T-helper 2 cell treated with Interferon-gamma antibody and Interleukin-4, amounts not matched to agents 100 ng/mL and 5 ng/mL, for 36 hours (primary cell): ENCODE results near the gene MTHFD1L. TPM values are rescaled to one million over a fixed set of nuclear protein-coding genes. Genes with fewer than 3 reads are reported as not detected.

ENCODE experiments used
- intact Hi-C: fragments of 100-400 bp; cut with micrococcal nuclease; formaldehyde crosslinking; loops from one replicate; pipeline ENCODE4 v1.15.1; 2023
- total RNA-seq: library from RNA; stranded (reverse); gene quantifications from 2 replicates; pipeline ENCODE4 v1.2.3, GENCODE V29; 2022

The MTHFD1L gene
- total RNA-seq, 1 donor from 2014 or later, result 41.5 TPM

DNA sequence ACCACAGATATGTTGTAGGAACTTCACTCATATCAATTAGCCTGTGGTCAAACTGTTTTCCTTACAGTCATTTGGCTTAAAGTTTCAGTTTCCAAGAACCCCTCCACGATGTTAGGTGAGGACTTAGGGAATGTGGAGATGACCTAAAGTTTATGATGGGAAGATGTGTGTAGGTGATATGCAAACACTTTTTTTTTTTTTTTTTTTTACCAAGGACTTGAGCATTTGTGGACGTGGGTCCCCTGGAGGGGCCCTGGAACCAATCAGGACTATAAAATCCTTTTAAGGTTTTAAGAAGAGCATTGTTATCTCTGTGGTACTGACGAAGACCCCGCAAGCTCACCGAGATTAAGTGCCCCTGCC is 478 bp upstream of the MTHFD1L start:
- intact Hi-C loops, result loop anchor here (5.0 to 10.0 kb wide), 2 partner anchors 860 to 1437 kb away; no protein-coding TSS in a partner anchor

DNA sequence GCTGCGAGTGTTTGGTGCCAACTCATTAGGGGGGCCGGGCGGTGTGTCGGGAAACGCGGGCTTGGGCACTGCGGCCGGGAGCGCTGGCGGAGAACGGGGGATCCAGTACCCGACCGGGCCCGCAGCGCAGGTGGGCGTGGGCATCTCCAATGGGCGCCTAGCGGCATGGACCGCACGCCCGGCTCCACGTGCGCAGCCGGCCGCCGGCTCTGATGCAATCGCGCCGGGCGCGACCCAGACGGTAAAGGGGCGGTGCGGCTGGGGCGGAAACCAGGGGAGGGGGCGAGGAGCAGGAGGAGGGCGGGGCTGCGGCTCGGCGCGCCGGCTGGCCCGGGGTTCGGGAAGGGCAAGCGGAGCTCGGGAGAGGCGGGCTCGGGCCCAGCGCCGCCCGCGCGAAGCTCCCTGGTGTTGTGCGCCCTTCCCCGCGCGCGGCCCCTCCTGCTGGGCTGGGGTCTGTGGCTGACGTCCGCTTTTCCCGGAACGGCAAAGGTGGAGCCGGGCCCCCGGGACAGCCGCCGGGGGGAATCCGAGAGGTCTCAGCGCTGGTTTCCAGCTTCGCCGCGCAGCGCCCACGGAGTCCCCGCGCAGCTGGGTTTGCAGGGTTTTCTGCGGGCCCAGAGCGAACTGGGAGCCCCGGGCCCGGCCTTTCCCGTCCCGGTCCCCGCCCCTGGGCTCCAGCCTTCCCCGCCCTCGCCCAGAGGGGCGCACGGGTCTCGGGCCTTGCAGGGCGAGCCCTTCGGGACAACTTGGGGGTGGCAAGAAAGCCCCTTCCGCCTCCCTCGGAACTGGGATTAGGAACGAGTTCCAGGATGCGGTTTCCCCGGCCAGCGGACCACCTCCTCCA is 867 bp downstream of the MTHFD1L start:
- intact Hi-C loops, result loop anchor here (1.0 to 10.0 kb wide), 4 partner anchors 524 to 1436 kb away; partner anchors contain the start of gene RMND1

DNA sequence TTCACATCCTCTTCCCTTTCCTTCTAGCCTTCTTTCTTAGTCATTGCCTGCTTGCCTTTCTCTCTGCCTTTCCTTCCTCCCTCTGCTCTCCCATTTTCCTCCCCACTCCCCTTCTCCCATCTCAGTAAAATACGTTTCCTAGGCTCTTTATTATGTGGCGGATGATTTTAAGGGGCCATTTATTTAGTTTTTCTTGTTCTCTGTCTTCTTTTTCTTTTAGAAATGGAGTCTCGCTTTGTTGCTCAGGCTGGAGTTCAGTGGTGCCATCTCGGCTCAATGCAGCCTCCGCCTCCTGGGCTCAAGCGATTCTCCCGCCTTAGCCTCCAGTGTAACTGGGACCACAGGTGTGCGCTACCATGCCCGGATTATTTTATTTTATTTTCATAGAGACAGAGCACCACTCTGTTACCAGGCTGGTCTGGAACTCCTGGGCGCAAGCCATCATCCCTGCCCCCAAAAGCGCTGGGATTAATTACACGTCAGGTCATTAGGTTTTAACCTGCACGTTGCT is 1.5 kb downstream of the MTHFD1L start:
- intact Hi-C loops, result loop anchor here (1.0 to 10.0 kb wide), 4 partner anchors 523 to 1435 kb away; partner anchors contain the start of gene RMND1

DNA sequence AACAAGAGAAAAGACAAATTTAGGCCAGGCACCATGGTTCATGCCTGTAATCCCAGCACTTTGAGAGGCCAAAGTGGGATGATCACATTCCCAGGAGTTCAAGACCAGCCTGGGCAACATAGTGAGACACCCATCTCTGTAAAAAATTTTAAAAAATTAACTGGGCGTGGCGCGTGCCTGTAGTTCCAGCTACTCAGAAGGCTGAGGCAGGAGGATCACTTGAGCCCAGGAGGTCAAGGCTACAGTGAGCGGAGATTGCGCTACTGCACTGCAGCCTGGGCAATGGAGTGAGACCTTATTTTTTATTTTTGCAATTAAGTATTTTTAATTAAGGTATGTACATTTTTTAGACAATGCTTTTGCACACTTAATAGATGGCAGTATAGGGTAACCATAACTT is 3.3 kb downstream of the MTHFD1L start:
- intact Hi-C loops, result loop anchor here (5.0 to 10.0 kb wide), 2 partner anchors 864 to 1434 kb away; no protein-coding TSS in a partner anchor

DNA sequence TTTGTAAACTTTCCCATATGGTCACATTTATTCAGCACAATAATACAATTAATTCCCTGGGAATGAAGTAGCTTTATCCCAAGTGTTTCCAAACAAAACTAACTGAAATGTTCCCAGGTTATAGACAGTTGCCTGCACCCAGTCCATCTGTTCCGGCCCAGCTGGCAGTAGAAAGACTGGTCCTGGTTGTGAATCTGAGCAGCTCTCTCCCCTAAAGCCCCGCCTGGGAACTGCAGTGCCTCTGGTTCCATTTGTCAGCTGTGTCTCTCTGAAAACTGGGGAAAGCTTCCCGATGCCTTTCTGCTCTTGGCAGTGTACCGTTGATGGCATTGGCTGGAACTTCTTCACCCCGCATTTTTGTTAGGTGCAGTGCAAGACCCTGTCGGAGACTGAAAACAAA is 8.7 kb downstream of the MTHFD1L start:
- intact Hi-C loops, result no loop called here

DNA sequence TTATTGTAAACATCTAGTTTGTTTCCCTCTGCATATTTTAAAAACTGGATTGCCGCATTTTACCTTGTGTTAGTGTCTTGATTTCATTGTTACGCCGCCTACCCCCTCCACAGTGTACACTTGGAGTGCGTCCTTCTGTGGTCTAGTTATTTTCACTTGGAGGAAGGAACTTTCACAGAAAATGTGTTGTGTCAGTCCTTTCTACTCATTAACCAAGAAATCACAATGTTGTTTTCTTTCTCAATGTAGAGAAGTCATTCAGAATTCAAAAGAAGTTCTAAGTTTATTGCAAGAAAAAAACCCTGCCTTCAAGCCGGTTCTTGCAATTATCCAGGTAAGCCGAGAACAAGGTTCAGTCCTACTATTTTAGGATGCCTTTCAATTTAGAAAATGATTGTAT is 10.3 kb downstream of the MTHFD1L start:
- intact Hi-C loops, result no loop called here

GRCh38 chr6:150876598-150876997 is 11.1 kb downstream of the MTHFD1L start:
- intact Hi-C loops, result no loop called here

DNA sequence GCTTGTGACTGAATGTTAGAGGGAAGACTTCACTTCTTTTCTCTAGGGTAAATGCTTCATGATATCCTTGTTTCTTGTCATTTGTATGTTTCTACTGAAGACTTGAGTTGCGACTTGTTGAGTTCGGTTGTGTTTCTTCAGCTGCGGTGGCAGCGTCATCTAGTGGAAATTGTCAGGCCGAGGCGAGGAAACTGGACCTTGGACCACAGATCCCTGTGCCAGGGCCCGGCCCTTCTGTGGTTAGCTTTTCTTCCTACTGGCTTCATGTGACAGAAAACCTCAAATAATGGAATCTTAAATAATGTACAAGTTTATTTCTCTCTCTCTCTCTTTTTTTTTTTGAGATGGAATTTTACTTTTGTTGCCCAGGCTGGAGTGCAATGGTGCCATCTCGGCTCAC is 12.4 kb downstream of the MTHFD1L start:
- intact Hi-C loops, result no loop called here

DNA sequence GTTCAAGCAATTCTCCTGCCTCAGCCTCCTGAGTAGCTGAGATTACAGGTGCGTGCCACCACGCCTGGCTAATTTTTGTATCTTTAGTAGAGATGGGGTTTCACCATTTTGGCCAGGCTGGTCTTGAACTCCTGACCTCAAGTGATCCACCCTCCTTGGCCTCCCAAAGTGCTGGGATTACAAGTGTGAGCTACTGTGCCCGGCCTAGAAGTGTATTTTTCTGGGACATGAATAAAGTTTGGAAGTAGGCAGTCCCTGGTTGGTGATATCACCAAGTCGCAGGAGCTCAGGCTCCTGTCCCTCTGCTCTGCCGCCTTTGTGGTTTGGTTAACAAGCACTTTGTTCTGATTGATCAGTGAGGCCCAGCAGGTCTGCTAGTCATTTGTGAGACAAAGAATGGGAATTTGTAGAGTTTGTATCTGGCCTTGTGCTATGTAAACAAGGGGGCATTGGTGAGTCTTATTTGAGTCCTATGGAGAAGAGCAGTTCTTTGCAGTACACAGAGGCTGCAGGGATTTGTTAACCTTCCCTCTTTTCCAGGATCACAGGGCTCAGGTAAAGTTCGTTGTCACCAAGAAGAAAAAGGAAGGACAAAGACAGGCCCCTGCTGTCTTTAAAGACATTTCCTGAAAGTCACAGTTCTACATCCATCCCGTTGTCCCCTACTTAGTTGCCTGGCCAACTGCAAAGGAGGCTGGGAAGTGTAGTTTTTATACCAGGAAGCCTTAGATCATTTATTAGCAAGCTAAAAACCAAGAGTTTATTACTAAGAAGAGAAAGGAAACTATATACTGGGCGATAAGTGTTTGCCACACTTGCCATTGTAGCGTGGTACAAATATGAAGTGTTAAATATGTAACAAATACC is 13.1 kb downstream of the MTHFD1L start:
- intact Hi-C loops, result no loop called here

GRCh38 chr6:150880336-150880735 is 14.8 kb downstream of the MTHFD1L start:
- intact Hi-C loops, result no loop called here

GRCh38 chr6:150881911-150882481 is 16.5 kb downstream of the MTHFD1L start:
- intact Hi-C loops, result no loop called here

GRCh38 chr6:150883521-150883920 is 18.0 kb downstream of the MTHFD1L start:
- intact Hi-C loops, result no loop called here

DNA sequence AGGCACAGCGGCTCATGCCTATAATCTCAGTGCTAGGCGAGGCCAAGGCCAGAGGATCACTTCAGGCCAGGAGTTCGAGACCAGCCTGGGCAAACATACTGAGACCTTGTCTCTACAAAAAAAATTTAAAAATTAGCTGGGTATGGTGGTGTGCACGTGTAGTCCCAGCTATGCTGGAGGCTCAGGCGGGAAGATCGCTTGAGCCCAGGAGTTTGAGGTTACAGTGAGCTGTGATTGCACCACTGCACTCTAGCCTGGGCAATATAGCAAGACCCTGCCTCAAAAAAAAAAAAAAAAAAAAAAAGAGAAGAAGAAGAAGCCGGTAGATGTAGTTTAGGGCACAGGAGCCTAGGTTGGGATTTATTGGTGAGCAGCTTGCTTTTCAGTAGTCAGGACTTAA is 20.7 kb downstream of the MTHFD1L start:
- intact Hi-C loops, result no loop called here

DNA sequence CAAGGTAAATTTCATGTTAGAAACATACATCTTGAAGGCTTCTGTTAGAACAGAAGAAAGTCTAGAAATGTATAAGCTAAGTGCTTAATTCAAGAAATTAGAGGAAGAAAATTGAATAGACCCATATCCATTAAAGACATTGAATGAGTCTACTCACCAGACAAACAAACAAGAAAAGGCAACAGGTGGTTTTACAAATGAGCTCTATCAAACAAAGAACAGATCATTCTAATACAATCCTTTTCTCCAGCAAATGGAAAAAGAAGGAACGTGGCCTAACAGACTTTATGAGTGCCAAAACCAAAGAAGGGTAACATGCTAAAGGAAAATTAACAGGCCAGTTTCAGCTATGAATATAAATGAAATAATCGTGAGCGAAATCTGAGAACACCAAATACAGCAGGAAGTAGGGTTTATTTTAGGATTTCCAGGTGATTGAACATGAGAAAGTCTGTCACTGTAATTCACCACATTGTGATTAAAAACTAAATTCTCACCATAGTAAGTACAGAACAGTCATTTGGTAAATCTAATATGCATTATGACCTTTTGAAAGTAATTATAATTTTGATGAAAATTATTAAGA is 22.6 kb downstream of the MTHFD1L start:
- intact Hi-C loops, result no loop called here

- intact Hi-C loops, result loop anchor here (5.0 kb wide), 1 partner anchor 587 kb away; no protein-coding TSS in a partner anchor
Observed at GRCh38 chr6:150890346-150890745, 24.8 kb downstream of the MTHFD1L start.

GRCh38 chr6:150891888-150892485 is 26.5 kb downstream of the MTHFD1L start:
- intact Hi-C loops, result loop anchor here (1.0 to 5.0 kb wide), 4 partner anchors 123 to 585 kb away; no protein-coding TSS in a partner anchor

DNA sequence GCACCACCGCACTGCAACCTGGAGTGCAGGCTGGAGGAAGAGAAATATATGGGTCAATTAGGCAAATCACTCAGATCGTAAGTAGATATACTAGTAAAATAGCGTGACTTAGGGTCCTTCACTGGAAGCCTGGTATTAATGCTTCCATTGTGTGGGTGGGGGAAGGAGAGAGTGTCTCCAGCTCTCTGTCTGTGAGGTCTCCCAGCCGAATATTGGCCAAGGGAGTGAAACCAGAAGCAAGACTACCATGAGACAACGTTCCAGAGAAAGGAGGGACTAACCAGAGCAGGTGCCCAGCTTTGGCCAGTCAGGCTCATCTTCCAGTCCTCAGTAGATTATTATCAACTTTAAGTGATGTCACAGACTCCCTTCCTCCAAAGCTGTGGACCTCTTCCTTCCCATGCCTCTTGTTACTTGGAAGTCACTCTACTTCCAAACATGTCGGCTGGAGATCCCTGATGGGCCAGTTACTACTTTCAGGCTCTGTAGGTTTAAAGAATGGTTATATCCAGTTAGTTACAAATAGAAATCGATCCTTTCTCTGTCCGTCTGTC is 28.8 kb downstream of the MTHFD1L start:
- intact Hi-C loops, result loop anchor here (5.0 kb wide), 1 partner anchor 583 kb away; no protein-coding TSS in a partner anchor

- intact Hi-C loops, result loop anchor here (5.0 kb wide), 1 partner anchor 582 kb away; no protein-coding TSS in a partner anchor
Observed at GRCh38 chr6:150894935-150895552, 29.5 kb downstream of the MTHFD1L start.

GRCh38 chr6:150895928-150896632 is 30.6 kb downstream of the MTHFD1L start:
- intact Hi-C loops, result no loop called here
